ENCODE data around the gene GDF2.

GDF2 gene

GRCh38 chr10:47297866-47298540 is 24.3 kb upstream of the GDF2 start:
- no peak overlapping the region for H3K4me3 Mint-ChIP-seq
- H3K36me3 Mint-ChIP-seq, result no peaks in the 10 kb centered on the region
- CTCF ChIA-PET, result interaction anchor here (1.0 to 1.7 kb wide), 5 partner anchors 10 to 250 kb away, joined by 3 to 5 read pairs (median 4); no protein-coding TSS in a partner anchor

GRCh38 chr10:47298715-47299114 is 23.5 kb upstream of the GDF2 start:
- Mint-ChIP-seq H3K9me3 (no peaks in the 10 kb centered on the region), H3K4me1 (peaks cover 7% of the 10 kb centered on the region), H3K27ac (peak overlapping the region; percentile 44), H3K4me3 (no peak overlapping the region), H3K27me3 (peaks cover 84% of the 10 kb centered on the region), H3K36me3 (no peaks in the 10 kb centered on the region)
- CTCF ChIA-PET, result interaction anchor here (1.7 kb wide), 1 partner anchor 9 kb away, joined by 5 read pairs; no protein-coding TSS in a partner anchor
- no peak for DNase-seq

More at GRCh38 chr10:47297866-47298540, 24.3 kb upstream of the GDF2 start:
- Mint-ChIP-seq H3K9me3 (no peaks in the 10 kb centered on the region), H3K27ac (no peak overlapping the region), H3K27me3 (peaks cover 84% of the 10 kb centered on the region), H3K4me1 (peaks cover 7% of the 10 kb centered on the region)
- DNase-seq, result no peak

GRCh38 chr10:47299611-47300428 is 22.4 kb upstream of the GDF2 start, which contains the start of gene GDF10:
Gene GDF10, plus strand, starts transcription at chr10:47300197. Its CDS starts 455 bp downstream, at chr10:47300652.
- Mint-ChIP-seq H3K4me1 (peaks cover 7% of the 10 kb centered on the region), H3K27ac (no peak within 1 kb of the TSS), H3K27me3 (peaks cover 76% of the 10 kb centered on the region), H3K4me3 (peak within 1 kb of the TSS; percentile 42), H3K9me3 (no peaks in the 10 kb centered on the region), H3K36me3 (no peaks in the 10 kb centered on the region)
- CTCF ChIA-PET, result interaction anchor here (0.8 kb wide), 1 partner anchor 11 kb away, joined by 3 read pairs; no protein-coding TSS in a partner anchor
- no peak for DNase-seq

- CTCF ChIA-PET, result no interaction called here
- no peak for DNase-seq
- Mint-ChIP-seq H3K36me3 (no peaks in the 10 kb centered on the region), H3K27ac (no peak overlapping the region), H3K9me3 (no peaks in the 10 kb centered on the region), H3K4me1 (peaks cover 7% of the 10 kb centered on the region), H3K27me3 (peaks cover 71% of the 10 kb centered on the region), H3K4me3 (peak overlapping the region; percentile 42)
These were observed 21.8 kb upstream of the GDF2 start for GRCh38 chr10:47300429-47300931.

GRCh38 chr10:47301833-47302232 is 20.4 kb upstream of the GDF2 start:
- H3K27ac Mint-ChIP-seq, result no peak overlapping the region
- no peak for DNase-seq
- peaks cover 64% of the 10 kb centered on the region for H3K27me3 Mint-ChIP-seq
- no peaks in the 10 kb centered on the region for H3K9me3 Mint-ChIP-seq
- no peaks in the 10 kb centered on the region for H3K36me3 Mint-ChIP-seq
- CTCF ChIA-PET, result interaction anchor here (1.2 kb wide), 1 partner anchor 10 kb away, joined by 4 read pairs; no protein-coding TSS in a partner anchor
- peaks cover 7% of the 10 kb centered on the region for H3K4me1 Mint-ChIP-seq
- H3K4me3 Mint-ChIP-seq, result no peak overlapping the region

GRCh38 chr10:47303105-47303504 is 19.1 kb upstream of the GDF2 start:
- Mint-ChIP-seq H3K27ac (no peak overlapping the region), H3K4me3 (no peak overlapping the region), H3K9me3 (no peaks in the 10 kb centered on the region), H3K36me3 (no peaks in the 10 kb centered on the region), H3K4me1 (peaks cover 7% of the 10 kb centered on the region), H3K27me3 (peaks cover 58% of the 10 kb centered on the region)
- no peak for DNase-seq
- CTCF ChIA-PET, result interaction anchor here (1.2 to 1.4 kb wide), 3 partner anchors 8 to 279 kb away, joined by 3 to 8 read pairs (median 4); no protein-coding TSS in a partner anchor

- Mint-ChIP-seq H3K4me3 (no peak overlapping the region), H3K9me3 (no peaks in the 10 kb centered on the region), H3K4me1 (peaks cover 7% of the 10 kb centered on the region), H3K27ac (no peak overlapping the region), H3K27me3 (peaks cover 56% of the 10 kb centered on the region), H3K36me3 (no peaks in the 10 kb centered on the region)
- CTCF ChIA-PET, result interaction anchor here (0.5 to 1.4 kb wide), 5 partner anchors 8 to 280 kb away, joined by 3 to 8 read pairs (median 3); no protein-coding TSS in a partner anchor
- DNase-seq, result no peak
These were observed 18.4 kb upstream of the GDF2 start for GRCh38 chr10:47303866-47304265.

GRCh38 chr10:47305566-47305965 is 16.7 kb upstream of the GDF2 start:
- peaks cover 11% of the 10 kb centered on the region for H3K4me1 Mint-ChIP-seq
- CTCF ChIA-PET, result interaction anchor here (0.7 to 1.7 kb wide), 4 partner anchors 91 to 281 kb away, joined by 3 to 9 read pairs (median 4); no protein-coding TSS in a partner anchor
- no peak overlapping the region for H3K4me3 Mint-ChIP-seq
- peaks cover 42% of the 10 kb centered on the region for H3K27me3 Mint-ChIP-seq
- DNase-seq, result no peak
- H3K36me3 Mint-ChIP-seq, result no peaks in the 10 kb centered on the region
- H3K9me3 Mint-ChIP-seq, result no peaks in the 10 kb centered on the region
- no peak overlapping the region for H3K27ac Mint-ChIP-seq

- Mint-ChIP-seq H3K4me3 (no peak overlapping the region), H3K27ac (no peak overlapping the region), H3K36me3 (no peaks in the 10 kb centered on the region), H3K27me3 (peaks cover 32% of the 10 kb centered on the region), H3K9me3 (no peaks in the 10 kb centered on the region), H3K4me1 (peaks cover 18% of the 10 kb centered on the region)
- DNase-seq, result no peak
- CTCF ChIA-PET, result interaction anchor here (0.8 to 10.2 kb wide), 7 partner anchors 46 to 282 kb away, joined by 3 to 288 read pairs (median 4); no protein-coding TSS in a partner anchor
These were observed 15.7 kb upstream of the GDF2 start for GRCh38 chr10:47306387-47307210.

GRCh38 chr10:47307381-47307780 is 14.9 kb upstream of the GDF2 start:
- H3K4me1 Mint-ChIP-seq, result peaks cover 25% of the 10 kb centered on the region
- CTCF ChIA-PET, result interaction anchor here (0.7 to 10.2 kb wide), 6 partner anchors 10 to 283 kb away, joined by 3 to 288 read pairs (median 4); no protein-coding TSS in a partner anchor
- no peak overlapping the region for H3K27ac Mint-ChIP-seq
- no peak overlapping the region for H3K4me3 Mint-ChIP-seq
- H3K36me3 Mint-ChIP-seq, result no peaks in the 10 kb centered on the region
- DNase-seq, result no peak
- peaks cover 25% of the 10 kb centered on the region for H3K27me3 Mint-ChIP-seq
- no peaks in the 10 kb centered on the region for H3K9me3 Mint-ChIP-seq

- Mint-ChIP-seq H3K36me3 (no peaks in the 10 kb centered on the region), H3K9me3 (no peaks in the 10 kb centered on the region), H3K27ac (no peak overlapping the region), H3K4me3 (no peak overlapping the region), H3K4me1 (peaks cover 25% of the 10 kb centered on the region), H3K27me3 (peaks cover 16% of the 10 kb centered on the region)
- CTCF ChIA-PET, result interaction anchor here (10.2 kb wide), 1 partner anchor 260 kb away, joined by 288 read pairs; no protein-coding TSS in a partner anchor
- no peak for DNase-seq
These were observed 13.5 kb upstream of the GDF2 start for GRCh38 chr10:47308775-47309174.

- CTCF ChIA-PET, result interaction anchor here (0.9 to 10.2 kb wide), 3 partner anchors 31 to 261 kb away, joined by 3 to 288 read pairs (median 34); no protein-coding TSS in a partner anchor
- DNase-seq, result peak; percentile 36
- Mint-ChIP-seq H3K4me3 (no peak overlapping the region), H3K36me3 (no peaks in the 10 kb centered on the region), H3K4me1 (peaks cover 25% of the 10 kb centered on the region), H3K27me3 (peaks cover 16% of the 10 kb centered on the region), H3K9me3 (no peaks in the 10 kb centered on the region), H3K27ac (no peak overlapping the region)
These were observed 12.7 kb upstream of the GDF2 start for GRCh38 chr10:47309408-47310089.

GRCh38 chr10:47310090-47310505 is 12.2 kb upstream of the GDF2 start:
- H3K4me3 Mint-ChIP-seq, result no peak overlapping the region

More at GRCh38 chr10:47310090-47310505, 12.2 kb upstream of the GDF2 start:
- no peak overlapping the region for H3K27ac Mint-ChIP-seq
- H3K27me3 Mint-ChIP-seq, result peaks cover 16% of the 10 kb centered on the region
- no peaks in the 10 kb centered on the region for H3K36me3 Mint-ChIP-seq
- CTCF ChIA-PET, result interaction anchor here (0.9 to 10.2 kb wide), 3 partner anchors 32 to 262 kb away, joined by 3 to 288 read pairs (median 34); no protein-coding TSS in a partner anchor
- peaks cover 25% of the 10 kb centered on the region for H3K4me1 Mint-ChIP-seq
- no peak for DNase-seq
- no peaks in the 10 kb centered on the region for H3K9me3 Mint-ChIP-seq
